Measurements from ENCODE around the gene SNX30. TPM values are rescaled to one million over a fixed set of nuclear protein-coding genes. Genes with fewer than 3 reads are reported as not detected.

Gene SNX30
- total RNA-seq, 1 donor from 2014 or later: 12.7 TPM

GRCh38 chr9:112831969-112832368 lies 81.4 kb downstream of the SNX30 start:
- Mint-ChIP-seq H3K27me3 (ENCODE audit: low read depth) (no peaks in the 10 kb centered on the region), H3K9me3 (no peaks in the 10 kb centered on the region), H3K4me3 (no peak overlapping the region), H3K4me1 (peaks cover 5% of the 10 kb centered on the region), H3K36me3 (peaks cover 10% of the 10 kb centered on the region), H3K27ac (no peak overlapping the region)
- no peak for TF ChIP-seq CTCF (IDR thresholded peaks at IDR 0.05; ENCODE audit: unreplicated experiment)
- DNase-seq (ENCODE audit: low spot score in 2 of 2, unreplicated experiment in 2 of 2): no peak

GRCh38 chr9:112833081-112833480 lies 82.5 kb downstream of the SNX30 start:
- no peaks in the 10 kb centered on the region for H3K27me3 Mint-ChIP-seq (ENCODE audit: low read depth)
- H3K4me3 Mint-ChIP-seq: no peak overlapping the region
- peaks cover 14% of the 10 kb centered on the region for H3K36me3 Mint-ChIP-seq
- H3K4me1 Mint-ChIP-seq: peaks cover 5% of the 10 kb centered on the region
- peaks cover 1% of the 10 kb centered on the region for H3K9me3 Mint-ChIP-seq
- no peak overlapping the region for H3K27ac Mint-ChIP-seq
- DNase-seq (ENCODE audit: low spot score in 2 of 2, unreplicated experiment in 2 of 2): no peak
- no peak for TF ChIP-seq CTCF (IDR thresholded peaks at IDR 0.05; ENCODE audit: unreplicated experiment)

GRCh38 chr9:112836394-112836793 lies 85.8 kb downstream of the SNX30 start:
- Mint-ChIP-seq H3K27ac (no peak overlapping the region), H3K36me3 (peaks cover 29% of the 10 kb centered on the region), H3K4me1 (peaks cover 5% of the 10 kb centered on the region), H3K4me3 (no peak overlapping the region), H3K9me3 (peaks cover 15% of the 10 kb centered on the region), H3K27me3 (ENCODE audit: low read depth) (no peaks in the 10 kb centered on the region)
- no peak for TF ChIP-seq CTCF (IDR thresholded peaks at IDR 0.05; ENCODE audit: unreplicated experiment)
- no peak for DNase-seq (ENCODE audit: low spot score in 2 of 2, unreplicated experiment in 2 of 2)

- Mint-ChIP-seq H3K27ac (no peak overlapping the region), H3K27me3 (ENCODE audit: low read depth) (no peaks in the 10 kb centered on the region), H3K36me3 (peaks cover 29% of the 10 kb centered on the region), H3K4me1 (no peaks in the 10 kb centered on the region), H3K4me3 (no peak overlapping the region), H3K9me3 (peaks cover 15% of the 10 kb centered on the region)
- DNase-seq (ENCODE audit: low spot score in 2 of 2, unreplicated experiment in 2 of 2): no peak
- no peak for TF ChIP-seq CTCF (IDR thresholded peaks at IDR 0.05; ENCODE audit: unreplicated experiment)
Observed at GRCh38 chr9:112838342-112838741, 87.8 kb downstream of the SNX30 start.

GRCh38 chr9:112839331-112839730 lies 88.8 kb downstream of the SNX30 start:
- Mint-ChIP-seq H3K4me3 (no peak overlapping the region), H3K4me1 (no peaks in the 10 kb centered on the region), H3K27ac (no peak overlapping the region), H3K27me3 (ENCODE audit: low read depth) (no peaks in the 10 kb centered on the region), H3K36me3 (peaks cover 26% of the 10 kb centered on the region), H3K9me3 (peaks cover 15% of the 10 kb centered on the region)
- DNase-seq (ENCODE audit: low spot score in 2 of 2, unreplicated experiment in 2 of 2): no peak
- no peak for TF ChIP-seq CTCF (IDR thresholded peaks at IDR 0.05; ENCODE audit: unreplicated experiment)

GRCh38 chr9:112841261-112841660 lies 90.7 kb downstream of the SNX30 start:
- no peak overlapping the region for H3K27ac Mint-ChIP-seq

More at GRCh38 chr9:112841261-112841660, 90.7 kb downstream of the SNX30 start:
- DNase-seq (ENCODE audit: low spot score in 2 of 2, unreplicated experiment in 2 of 2): no peak
- H3K4me1 Mint-ChIP-seq: peaks cover 5% of the 10 kb centered on the region
- no peak overlapping the region for H3K4me3 Mint-ChIP-seq
- H3K9me3 Mint-ChIP-seq: peaks cover 15% of the 10 kb centered on the region
- no peak for TF ChIP-seq CTCF (IDR thresholded peaks at IDR 0.05; ENCODE audit: unreplicated experiment)
- peaks cover 26% of the 10 kb centered on the region for H3K36me3 Mint-ChIP-seq
- H3K27me3 Mint-ChIP-seq (ENCODE audit: low read depth): no peaks in the 10 kb centered on the region
